ENCODE measurements around the gene ZNF22. TPM values are rescaled to one million over a fixed set of nuclear protein-coding genes. Genes with fewer than 3 reads are reported as not detected.

ZNF22 gene
- total and polyA plus RNA-seq, 2 of the 8 experiments (the other 6 are each of a cell fraction or from before 2014, with no cell fraction given), result 18.2 to 45.2 TPM

DNA sequence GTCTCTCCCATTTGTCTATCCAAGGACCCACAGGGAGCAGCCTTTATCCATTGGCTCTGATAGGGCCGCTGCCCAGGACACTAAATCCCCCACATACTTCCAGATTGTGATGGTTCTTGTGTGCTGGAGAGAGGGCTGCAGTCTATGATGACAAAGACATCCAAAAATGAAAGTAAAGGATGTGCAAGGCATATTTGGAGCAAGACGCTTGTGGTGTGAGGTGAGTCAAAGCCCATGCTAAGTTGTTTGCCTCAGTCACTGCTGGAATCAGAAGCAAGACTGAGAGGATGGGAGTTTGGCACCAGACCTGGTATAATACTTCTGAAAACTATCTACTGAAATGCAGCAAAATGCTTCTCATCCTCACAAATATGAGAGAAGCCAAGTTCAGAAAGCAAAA lies 22.7 kb downstream of the ZNF22 start:
- WGBS, 2 experiments (ENCODE audit: extremely low coverage in 1 of 2, insufficient coverage in 1 of 2, insufficient read length in 1 of 2, insufficient replicate concordance in 2 of 2, low coverage in 1 of 2, low lambda C conversion rate in 2 of 2, missing lambda C conversion rate in 1 of 2), result 90% methylated on average over 2 of the region's 2 CpGs; no CpG with 5 or more reads in 1 of the 2 experiments
- Histone ChIP-seq H2BK20ac (ENCODE audit: low read length) (no peak overlapping the region), H3K23me2 (ENCODE audit: low read depth, low read length) (no peaks in the 10 kb centered on the region), H2BK12ac (ENCODE audit: low read depth, low read length) (no peak overlapping the region), H2AK5ac (ENCODE audit: low read depth, low read length) (no peak overlapping the region), H3K36me3 (ENCODE audit: control insufficient read depth in 2 of 4, insufficient read depth in 4 of 4, low read length in 3 of 4) (no peaks in the 10 kb centered on the region), H2BK120ac (replicated peaks; ENCODE audit: low read depth, low read length) (no peak overlapping the region), H4K91ac (replicated peaks; ENCODE audit: insufficient read length, low read length) (no peak overlapping the region), H4K5ac (ENCODE audit: insufficient read length, low read depth, low read length) (no peak overlapping the region), H3K4me3 (ENCODE audit: extremely low read depth in 1 of 4, insufficient read depth in 2 of 4, low read depth in 3 of 4, low read length in 4 of 4) (no peak overlapping the region), H3K79me2 (ENCODE audit: control insufficient read depth in 1 of 2, insufficient read depth in 2 of 2, low read length in 2 of 2) (no peaks in the 10 kb centered on the region), H3K79me1 (ENCODE audit: low read depth, low read length) (no peaks in the 10 kb centered on the region), H4K8ac (ENCODE audit: extremely low read depth, insufficient read depth, low read length) (no peak overlapping the region), H3K4me2 (ENCODE audit: insufficient read depth in 1 of 2, low read depth in 2 of 2, low read length in 2 of 2) (no peak overlapping the region), H3K9me3 (ENCODE audit: insufficient read depth in 2 of 2, low read depth in 1 of 2, low read length in 1 of 2) (no peaks in the 10 kb centered on the region), H4K20me1 (replicated peaks in 1 of 2; ENCODE audit: control insufficient read depth in 1 of 2, insufficient read depth in 2 of 2, low read length in 2 of 2) (no peaks in the 10 kb centered on the region), H3K4me1 (replicated peaks in 1 of 4; ENCODE audit: control insufficient read depth in 3 of 4, insufficient read depth in 4 of 4, low read length in 3 of 4) (no peaks in the 10 kb centered on the region), H2BK15ac (ENCODE audit: low read length) (no peak overlapping the region), H3K27me3 (replicated peaks in 1 of 4; ENCODE audit: control insufficient read depth in 3 of 4, extremely low read depth in 1 of 4, insufficient read depth in 3 of 4, low read length in 3 of 4) (no peaks in the 10 kb centered on the region), H3K9ac (replicated peaks in 1 of 4; ENCODE audit: extremely low read depth in 1 of 4, low read depth in 3 of 4, low read length in 3 of 4) (no peak overlapping the region), H3K27ac (ENCODE audit: low read depth, low read length) (no peak overlapping the region), H3K14ac (ENCODE audit: insufficient read length) (no peak overlapping the region), H2BK5ac (ENCODE audit: low read depth, low read length) (no peak overlapping the region), H2AFZ (ENCODE audit: low read length) (no peak overlapping the region), H3K56ac (replicated peaks; ENCODE audit: insufficient read length, low read depth, low read length) (no peak overlapping the region), H3K4ac (replicated peaks; ENCODE audit: insufficient read length, low read depth, low read length) (no peak overlapping the region), H3K18ac (ENCODE audit: extremely low read depth, low read length) (no peak overlapping the region), H3K23ac (ENCODE audit: insufficient read length) (no peak overlapping the region)
- CTCF ChIA-PET (ENCODE audit: partially characterized antibody), result no interaction called here
- POLR2A ChIA-PET (ENCODE audit: partially characterized antibody), result no interaction called here
- TF ChIP-seq GABPA (IDR thresholded peaks at IDR 0.05; ENCODE audit: borderline replicate concordance, insufficient read depth, low read length), result no peak
- TF ChIP-seq, protein P1, sequence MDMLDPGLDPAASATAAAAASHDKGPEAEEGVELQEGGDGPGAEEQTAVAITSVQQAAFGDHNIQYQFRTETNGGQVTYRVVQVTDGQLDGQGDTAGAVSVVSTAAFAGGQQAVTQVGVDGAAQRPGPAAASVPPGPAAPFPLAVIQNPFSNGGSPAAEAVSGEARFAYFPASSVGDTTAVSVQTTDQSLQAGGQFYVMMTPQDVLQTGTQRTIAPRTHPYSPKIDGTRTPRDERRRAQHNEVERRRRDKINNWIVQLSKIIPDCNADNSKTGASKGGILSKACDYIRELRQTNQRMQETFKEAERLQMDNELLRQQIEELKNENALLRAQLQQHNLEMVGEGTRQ (IDR thresholded peaks at IDR 0.05; ENCODE audit: low read length), result no peak
- FAIRE-seq (no peak), DNase-seq (ENCODE audit: low read depth in 1 of 2, low spot score in 2 of 2) (no peak)
